ENCODE results near the gene CCDC61.

CCDC61 gene

GRCh38 chr19:46043519-46043918, 48.3 kb downstream of the CCDC61 start:
- H3K9ac ChIP-seq (ENCODE audit: low read length in 2 of 2): no peak overlapping the region
- H3K4me3 ChIP-seq (ENCODE audit: low read length in 2 of 2): no peak overlapping the region
- H3K27me3 ChIP-seq (ENCODE audit: control insufficient read depth in 1 of 2, insufficient read depth in 2 of 2, low read length in 2 of 2): peaks cover 17 to 21% of the 10 kb centered on the region in 2 donors

GRCh38 chr19:46049597-46049996, 54.3 kb downstream of the CCDC61 start:
- Histone ChIP-seq H3K27ac (ENCODE audit: low read length) (no peak overlapping the region), H3K36me3 (ENCODE audit: control insufficient read depth in 2 of 2, insufficient read depth in 2 of 2, low read length in 2 of 2) (no peaks in the 10 kb centered on the region), H3K9ac (ENCODE audit: low read length in 2 of 2) (no peak overlapping the region), H3K4me1 (ENCODE audit: control insufficient read depth, insufficient read depth, low read length) (no peaks in the 10 kb centered on the region), H3K4me3 (ENCODE audit: low read length in 2 of 2) (no peak overlapping the region), H3K27me3 (ENCODE audit: control insufficient read depth in 1 of 2, insufficient read depth in 2 of 2, low read length in 2 of 2) (peaks cover 0 to 9% of the 10 kb centered on the region in 2 donors), H3K9me3 (ENCODE audit: control insufficient read depth in 2 of 2, low read length in 2 of 2) (peaks cover 0 to 3% of the 10 kb centered on the region in 2 donors)

More at GRCh38 chr19:46043519-46043918, 48.3 kb downstream of the CCDC61 start:
- Histone ChIP-seq H3K4me1 (ENCODE audit: control insufficient read depth, insufficient read depth, low read length) (no peaks in the 10 kb centered on the region), H3K9me3 (ENCODE audit: control insufficient read depth in 2 of 2, low read length in 2 of 2) (no peaks in the 10 kb centered on the region), H3K27ac (ENCODE audit: low read length) (no peak overlapping the region), H3K36me3 (ENCODE audit: control insufficient read depth in 2 of 2, insufficient read depth in 2 of 2, low read length in 2 of 2) (no peaks in the 10 kb centered on the region)

GRCh38 chr19:46052896-46053295, 57.6 kb downstream of the CCDC61 start:
- no peaks in the 10 kb centered on the region for H3K4me1 ChIP-seq (ENCODE audit: control insufficient read depth, insufficient read depth, low read length)
- H3K27me3 ChIP-seq (ENCODE audit: control insufficient read depth in 1 of 2, insufficient read depth in 2 of 2, low read length in 2 of 2): peaks cover 0 to 11% of the 10 kb centered on the region in 2 donors

DNA sequence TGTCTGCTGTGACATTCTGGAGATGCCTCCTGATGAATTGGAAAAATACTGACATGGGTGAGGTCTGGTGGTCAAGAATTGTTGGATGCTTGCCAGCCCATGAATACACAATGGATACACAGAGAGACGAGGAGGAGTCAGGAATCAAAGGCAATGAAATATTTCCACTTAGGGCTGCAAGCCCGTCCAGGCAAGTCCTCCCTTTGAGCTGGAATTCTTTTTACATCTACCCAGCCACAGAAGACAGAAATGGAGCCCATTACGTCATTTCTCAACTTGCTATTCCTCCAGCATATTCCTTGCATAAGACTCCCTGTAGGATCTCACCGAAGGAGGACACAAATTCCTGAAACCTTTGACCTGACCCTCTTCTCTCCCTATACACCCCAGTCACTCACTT, 61.3 kb downstream of the CCDC61 start:
- Histone ChIP-seq H3K4me1 (ENCODE audit: control insufficient read depth, insufficient read depth, low read length) (no peaks in the 10 kb centered on the region), H3K9ac (ENCODE audit: low read length in 2 of 2) (no peak overlapping the region), H3K27ac (ENCODE audit: low read length) (no peak overlapping the region), H3K9me3 (ENCODE audit: control insufficient read depth in 2 of 2, low read length in 2 of 2) (peaks cover 0 to 2% of the 10 kb centered on the region in 2 donors), H3K4me3 (ENCODE audit: low read length in 2 of 2) (no peak overlapping the region), H3K36me3 (ENCODE audit: control insufficient read depth in 2 of 2, insufficient read depth in 2 of 2, low read length in 2 of 2) (no peaks in the 10 kb centered on the region), H3K27me3 (ENCODE audit: control insufficient read depth in 1 of 2, insufficient read depth in 2 of 2, low read length in 2 of 2) (peaks cover 9 to 11% of the 10 kb centered on the region in 2 donors)

More at GRCh38 chr19:46052896-46053295, 57.6 kb downstream of the CCDC61 start:
- Histone ChIP-seq H3K9ac (ENCODE audit: low read length in 2 of 2) (no peak overlapping the region), H3K36me3 (ENCODE audit: control insufficient read depth in 2 of 2, insufficient read depth in 2 of 2, low read length in 2 of 2) (no peaks in the 10 kb centered on the region), H3K27ac (ENCODE audit: low read length) (no peak overlapping the region), H3K4me3 (ENCODE audit: low read length in 2 of 2) (no peak overlapping the region), H3K9me3 (ENCODE audit: control insufficient read depth in 2 of 2, low read length in 2 of 2) (peaks cover 0 to 5% of the 10 kb centered on the region in 2 donors)

DNA sequence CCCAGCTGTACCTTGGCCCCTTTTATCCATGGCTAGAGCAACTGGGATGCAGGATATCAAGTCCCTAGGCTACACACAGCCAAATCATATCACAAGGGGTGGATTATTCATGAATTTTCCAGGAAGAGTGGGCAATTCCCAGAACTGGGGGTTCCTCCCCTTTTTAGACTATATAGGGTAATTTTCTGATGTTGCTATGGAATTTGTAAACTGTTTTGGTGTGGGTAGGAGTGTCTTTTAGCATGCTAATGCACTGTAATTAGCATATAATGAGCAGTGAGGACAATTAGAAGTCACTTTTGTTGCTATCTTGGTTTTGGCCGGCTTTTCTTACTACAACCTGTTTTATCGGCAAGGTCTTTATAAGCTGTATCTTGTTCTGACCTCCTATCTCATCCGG, 63.5 kb downstream of the CCDC61 start:
- H3K4me1 ChIP-seq (ENCODE audit: control insufficient read depth, insufficient read depth, low read length): no peaks in the 10 kb centered on the region
- H3K36me3 ChIP-seq (ENCODE audit: control insufficient read depth in 2 of 2, insufficient read depth in 2 of 2, low read length in 2 of 2): no peaks in the 10 kb centered on the region
- peaks cover 9 to 14% of the 10 kb centered on the region in 2 donors for H3K27me3 ChIP-seq (ENCODE audit: control insufficient read depth in 1 of 2, insufficient read depth in 2 of 2, low read length in 2 of 2)
- no peak overlapping the region for H3K9ac ChIP-seq (ENCODE audit: low read length in 2 of 2)
- H3K9me3 ChIP-seq (ENCODE audit: control insufficient read depth in 2 of 2, low read length in 2 of 2): peaks cover 0 to 2% of the 10 kb centered on the region in 2 donors
- H3K27ac ChIP-seq (ENCODE audit: low read length): no peak overlapping the region
- no peak overlapping the region for H3K4me3 ChIP-seq (ENCODE audit: low read length in 2 of 2)

DNA sequence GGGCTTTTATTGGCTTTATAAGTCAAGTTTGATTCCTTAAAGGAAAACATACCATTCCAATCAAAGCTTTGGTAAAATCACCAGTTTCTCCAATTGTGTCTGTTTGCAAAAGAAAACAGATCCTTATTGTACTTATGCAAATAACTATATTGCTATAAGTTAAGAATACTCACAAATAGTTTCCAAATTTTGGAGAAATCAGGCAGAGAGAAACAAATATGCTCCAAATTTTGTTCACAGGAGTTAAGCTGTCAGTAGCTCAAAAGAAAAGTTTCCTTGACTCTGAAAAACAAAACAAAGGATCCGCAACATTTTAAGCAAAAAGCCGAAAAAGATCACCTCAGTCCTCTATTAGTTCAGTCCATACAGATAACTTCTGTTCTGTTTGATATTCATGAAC, 64.7 kb downstream of the CCDC61 start:
- Histone ChIP-seq H3K9me3 (ENCODE audit: control insufficient read depth in 2 of 2, low read length in 2 of 2) (peaks cover 0 to 1% of the 10 kb centered on the region in 2 donors), H3K4me3 (ENCODE audit: low read length in 2 of 2) (no peak overlapping the region), H3K27me3 (ENCODE audit: control insufficient read depth in 1 of 2, insufficient read depth in 2 of 2, low read length in 2 of 2) (peaks cover 9 to 14% of the 10 kb centered on the region in 2 donors)

GRCh38 chr19:46063201-46063600, 67.9 kb downstream of the CCDC61 start:
- Histone ChIP-seq H3K27me3 (ENCODE audit: control insufficient read depth in 1 of 2, insufficient read depth in 2 of 2, low read length in 2 of 2) (peaks cover 13 to 23% of the 10 kb centered on the region in 2 donors), H3K36me3 (ENCODE audit: control insufficient read depth in 2 of 2, insufficient read depth in 2 of 2, low read length in 2 of 2) (no peaks in the 10 kb centered on the region), H3K4me1 (ENCODE audit: control insufficient read depth, insufficient read depth, low read length) (no peaks in the 10 kb centered on the region), H3K4me3 (ENCODE audit: low read length in 2 of 2) (no peak overlapping the region), H3K27ac (ENCODE audit: low read length) (no peak overlapping the region), H3K9me3 (ENCODE audit: control insufficient read depth in 2 of 2, low read length in 2 of 2) (no peaks in the 10 kb centered on the region), H3K9ac (ENCODE audit: low read length in 2 of 2) (no peak overlapping the region)

More for the DNA sequence above, 64.7 kb downstream of the CCDC61 start:
- Histone ChIP-seq H3K9ac (ENCODE audit: low read length in 2 of 2) (no peak overlapping the region), H3K4me1 (ENCODE audit: control insufficient read depth, insufficient read depth, low read length) (no peaks in the 10 kb centered on the region), H3K36me3 (ENCODE audit: control insufficient read depth in 2 of 2, insufficient read depth in 2 of 2, low read length in 2 of 2) (no peaks in the 10 kb centered on the region), H3K27ac (ENCODE audit: low read length) (no peak overlapping the region)

- Histone ChIP-seq H3K9me3 (ENCODE audit: control insufficient read depth in 2 of 2, low read length in 2 of 2) (no peaks in the 10 kb centered on the region), H3K27me3 (ENCODE audit: control insufficient read depth in 1 of 2, insufficient read depth in 2 of 2, low read length in 2 of 2) (peaks cover 9 to 21% of the 10 kb centered on the region in 2 donors), H3K27ac (ENCODE audit: low read length) (no peak overlapping the region), H3K4me3 (ENCODE audit: low read length in 2 of 2) (no peak overlapping the region), H3K9ac (ENCODE audit: low read length in 2 of 2) (no peak overlapping the region), H3K4me1 (ENCODE audit: control insufficient read depth, insufficient read depth, low read length) (no peaks in the 10 kb centered on the region), H3K36me3 (ENCODE audit: control insufficient read depth in 2 of 2, insufficient read depth in 2 of 2, low read length in 2 of 2) (no peaks in the 10 kb centered on the region)
These were observed 70.3 kb downstream of the CCDC61 start for GRCh38 chr19:46065486-46066071.

- H3K9ac ChIP-seq (ENCODE audit: low read length in 2 of 2): no peak overlapping the region
- peaks cover 11 to 22% of the 10 kb centered on the region in 2 donors for H3K27me3 ChIP-seq (ENCODE audit: control insufficient read depth in 1 of 2, insufficient read depth in 2 of 2, low read length in 2 of 2)
These were observed 71.2 kb downstream of the CCDC61 start for GRCh38 chr19:46066471-46066870.

DNA sequence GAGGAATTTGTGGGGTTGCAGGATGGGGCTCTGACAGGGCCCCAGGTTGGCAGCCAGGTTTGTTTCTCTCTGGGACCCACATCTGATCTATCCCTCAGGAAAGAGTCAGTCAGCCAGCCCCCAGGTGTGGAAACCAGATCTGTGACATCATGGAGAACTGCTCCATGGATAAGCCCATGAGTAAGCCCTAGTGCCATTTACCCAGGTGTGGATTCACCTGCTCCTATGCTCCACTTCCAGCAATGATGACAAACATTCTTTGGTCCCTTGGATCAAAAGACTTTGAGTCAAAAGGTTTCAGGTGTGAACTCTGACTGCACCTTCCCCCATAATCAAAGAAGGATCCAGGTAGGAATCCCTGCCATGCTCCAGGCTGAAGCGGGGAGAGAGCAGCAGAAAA, 72.4 kb downstream of the CCDC61 start:
- Histone ChIP-seq H3K36me3 (ENCODE audit: control insufficient read depth in 2 of 2, insufficient read depth in 2 of 2, low read length in 2 of 2) (no peaks in the 10 kb centered on the region), H3K9ac (ENCODE audit: low read length in 2 of 2) (no peak overlapping the region), H3K9me3 (ENCODE audit: control insufficient read depth in 2 of 2, low read length in 2 of 2) (no peaks in the 10 kb centered on the region), H3K4me3 (ENCODE audit: low read length in 2 of 2) (no peak overlapping the region), H3K27ac (ENCODE audit: low read length) (no peak overlapping the region), H3K4me1 (ENCODE audit: control insufficient read depth, insufficient read depth, low read length) (no peaks in the 10 kb centered on the region), H3K27me3 (ENCODE audit: control insufficient read depth in 1 of 2, insufficient read depth in 2 of 2, low read length in 2 of 2) (peaks cover 19 to 25% of the 10 kb centered on the region in 2 donors)

More at GRCh38 chr19:46066471-46066870, 71.2 kb downstream of the CCDC61 start:
- H3K27ac ChIP-seq (ENCODE audit: low read length): no peak overlapping the region
- no peak overlapping the region for H3K4me3 ChIP-seq (ENCODE audit: low read length in 2 of 2)
- no peaks in the 10 kb centered on the region for H3K4me1 ChIP-seq (ENCODE audit: control insufficient read depth, insufficient read depth, low read length)
- H3K9me3 ChIP-seq (ENCODE audit: control insufficient read depth in 2 of 2, low read length in 2 of 2): no peaks in the 10 kb centered on the region
- H3K36me3 ChIP-seq (ENCODE audit: control insufficient read depth in 2 of 2, insufficient read depth in 2 of 2, low read length in 2 of 2): no peaks in the 10 kb centered on the region

Data from stomach smooth muscle (tissue), 2 donors.